GM21528 (cell line): ENCODE results near the gene MICALL2.
"Not testable (repeated sequence)": the region's sequence is repeated elsewhere in the genome, so short reads cannot be mapped to it uniquely, and the experiment has no call there.

Source experiments
- ATAC-seq: cut with Tn5 transposase; IDR thresholded peaks from one replicate; pipeline ENCODE4 v1.9.1; 2021; ENCODE audit warnings: mild to moderate bottlenecking, moderate library complexity; ENCODE audit not compliant: unreplicated experiment, low FRiP score

MICALL2 gene

DNA sequence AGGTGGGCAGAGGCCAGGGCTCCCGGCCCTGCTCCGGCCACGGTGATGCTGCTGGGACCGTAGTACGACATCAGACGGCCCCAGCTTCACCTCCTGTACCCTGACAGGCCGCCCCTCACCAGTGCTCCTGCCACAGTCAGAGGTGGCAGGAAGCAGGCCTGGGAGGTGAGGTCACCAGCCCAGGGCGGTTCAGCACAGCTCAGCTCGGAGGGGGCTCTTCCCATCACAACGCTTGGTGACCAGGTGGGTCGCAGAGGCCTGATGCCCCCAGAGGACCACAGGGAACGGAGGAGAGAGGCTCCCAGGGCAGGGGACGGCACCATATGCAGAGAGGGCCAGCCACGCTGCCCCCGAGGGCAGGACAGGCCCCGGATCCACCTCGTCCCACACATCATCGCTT, 8.8 kb downstream of the MICALL2 start:
- ATAC-seq: no peak

DNA sequence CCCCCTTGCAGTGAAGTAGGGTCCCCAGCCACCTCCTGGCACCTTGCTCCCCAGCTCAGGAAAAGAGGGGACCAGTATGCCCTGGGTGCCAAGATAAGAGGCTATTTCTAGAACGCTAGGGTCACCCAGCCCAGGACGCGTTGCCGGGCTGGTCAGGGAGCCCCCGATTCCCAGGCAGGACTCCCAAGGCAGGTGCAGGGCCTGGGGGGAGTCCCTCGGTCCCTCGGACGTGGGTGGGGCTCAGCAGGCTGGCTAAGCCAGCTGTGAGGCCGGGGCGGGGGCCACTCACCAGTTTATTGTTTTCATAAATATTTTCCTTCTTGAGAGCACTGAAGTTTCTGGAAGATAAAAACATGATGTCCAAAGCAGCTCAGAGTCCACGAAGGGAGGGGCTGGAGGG, 9.3 kb downstream of the MICALL2 start:
- no peak for ATAC-seq

DNA sequence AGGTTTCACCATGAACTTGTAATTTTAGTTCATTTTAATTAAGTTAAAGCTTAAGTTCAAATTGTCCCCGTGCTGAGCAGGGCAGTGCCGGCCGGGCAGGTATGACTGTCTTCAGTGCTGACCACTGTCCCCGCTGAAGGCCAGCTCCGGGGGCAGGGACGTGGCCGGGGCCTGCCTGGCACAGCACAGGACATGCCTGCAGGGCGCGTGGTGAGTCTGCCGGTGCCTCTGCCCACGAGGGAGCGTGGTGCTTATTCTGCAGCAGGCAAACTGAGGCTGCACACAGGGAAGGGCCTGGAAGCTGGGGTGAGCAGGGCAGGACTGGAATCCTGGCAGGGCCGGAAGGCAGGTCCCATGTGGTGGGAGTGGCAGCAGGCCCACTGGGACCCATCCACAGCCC, 9.8 kb downstream of the MICALL2 start:
- no peak for ATAC-seq

DNA sequence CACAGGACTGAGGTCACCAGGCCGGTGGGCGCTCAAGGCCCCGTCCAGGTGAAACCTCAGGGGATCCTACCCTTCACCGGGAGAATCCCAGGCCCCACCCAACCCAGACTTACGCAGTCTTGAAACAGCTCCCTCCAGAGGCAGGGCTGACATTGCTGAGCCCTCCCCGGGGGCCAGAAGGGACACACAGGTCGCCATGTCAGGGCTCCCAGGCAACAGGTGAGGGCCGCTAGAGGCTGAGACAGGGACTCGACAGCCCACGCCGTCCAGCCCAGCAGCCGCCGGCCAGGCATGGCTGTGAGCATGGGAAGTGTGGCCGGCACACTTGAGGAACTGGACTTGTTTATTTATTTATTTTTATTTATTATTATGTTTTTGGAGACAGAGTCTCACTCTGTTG, 10.3 kb downstream of the MICALL2 start:
- ATAC-seq: no peak

DNA sequence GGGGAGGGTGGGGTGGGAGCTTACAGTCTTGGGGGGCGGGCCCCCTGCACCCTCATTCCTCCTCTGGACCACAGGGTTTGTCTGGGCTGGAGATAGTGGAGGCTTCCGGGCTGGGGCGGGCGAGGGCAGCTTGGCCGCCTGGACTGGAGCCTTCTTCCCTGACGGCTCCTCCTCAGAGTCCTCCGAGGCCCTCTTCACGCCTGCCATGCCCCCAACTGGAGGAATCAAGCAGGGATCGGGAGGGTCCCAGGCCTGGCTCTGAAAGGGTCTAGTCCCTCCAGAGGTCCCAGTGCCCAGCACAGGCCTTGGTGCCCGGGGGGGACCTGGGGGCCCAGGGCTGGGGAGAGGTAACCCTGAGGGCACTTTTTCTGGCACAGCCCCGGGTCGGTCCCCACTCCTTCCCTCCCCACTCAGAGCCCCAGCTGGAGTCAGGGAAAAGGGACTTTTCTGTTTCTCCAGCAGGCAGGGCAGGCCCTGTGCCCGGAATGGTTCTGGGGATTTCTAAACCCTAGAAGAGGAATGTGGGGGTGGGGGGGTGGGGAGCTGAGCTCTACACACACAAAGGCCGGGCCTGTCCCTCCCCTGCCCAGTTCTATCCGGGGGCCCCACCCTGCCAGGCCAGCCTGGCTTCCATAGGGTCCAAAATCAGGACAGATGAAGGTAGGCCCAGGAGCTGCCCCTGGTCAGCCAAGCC, 11.6 kb downstream of the MICALL2 start:
- ATAC-seq: no peak

DNA sequence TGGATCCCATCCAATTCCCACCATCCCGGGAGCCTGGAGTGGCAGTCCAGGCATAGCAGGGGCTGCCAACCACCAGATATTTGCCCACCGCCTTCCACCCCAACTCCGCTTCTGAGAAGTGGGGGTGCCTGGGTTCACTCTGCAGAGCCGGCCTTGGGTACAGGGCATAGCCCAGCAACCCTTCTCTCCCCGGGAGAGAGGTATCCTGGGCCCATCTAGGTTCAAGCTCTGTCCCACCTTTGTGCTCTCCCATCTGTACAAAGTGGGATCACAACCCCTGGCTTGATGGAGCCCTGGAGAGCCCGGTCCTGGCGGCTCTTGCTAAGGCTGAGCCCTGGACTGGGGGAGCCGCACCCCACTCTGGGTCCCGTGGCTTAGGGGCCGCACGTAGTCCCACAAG, 12.2 kb downstream of the MICALL2 start:
- no peak for ATAC-seq

DNA sequence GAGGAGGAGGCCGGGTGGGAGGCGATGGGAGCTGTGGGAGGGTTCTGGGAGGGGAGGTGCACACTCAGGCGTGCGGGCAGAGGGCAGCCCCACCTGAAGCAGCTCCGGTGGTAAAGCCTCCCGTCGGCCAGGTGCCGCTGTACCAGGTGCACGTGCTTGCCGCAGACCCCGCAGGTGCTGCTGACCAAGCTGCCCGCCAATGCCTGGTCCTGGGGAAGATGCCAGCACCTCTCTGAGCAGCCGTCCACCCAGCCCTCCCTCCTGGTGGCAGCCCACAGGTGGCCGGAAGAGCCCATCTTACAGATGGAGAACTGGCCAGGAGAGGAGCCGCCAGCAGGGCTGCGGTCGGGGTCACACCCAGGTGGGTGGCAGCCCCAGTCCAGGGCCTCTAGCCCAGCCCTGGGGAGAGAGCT, 12.6 kb downstream of the MICALL2 start:
- ATAC-seq: no peak

DNA sequence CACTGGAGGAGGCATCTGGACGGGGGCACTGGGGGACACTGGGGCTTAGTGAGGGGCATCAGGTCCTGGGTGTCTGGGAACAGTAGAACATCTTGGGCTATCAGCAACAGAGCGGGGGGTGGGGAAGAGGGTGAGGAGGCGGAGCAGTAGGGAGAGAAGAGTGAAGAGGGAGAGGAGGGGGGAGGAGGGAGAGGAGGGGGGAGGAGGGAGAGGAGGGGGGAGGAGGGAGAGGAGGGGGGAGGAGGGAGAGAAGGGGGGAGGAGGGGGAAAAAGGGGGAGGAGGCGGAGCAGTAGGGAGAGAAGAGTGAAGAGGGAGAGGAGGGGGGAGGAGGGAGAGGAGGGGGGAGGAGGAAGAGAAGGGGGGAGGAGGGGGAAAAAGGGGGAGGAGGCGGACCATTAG, 13.2 kb downstream of the MICALL2 start:
- ATAC-seq: not testable (repeated sequence)

DNA sequence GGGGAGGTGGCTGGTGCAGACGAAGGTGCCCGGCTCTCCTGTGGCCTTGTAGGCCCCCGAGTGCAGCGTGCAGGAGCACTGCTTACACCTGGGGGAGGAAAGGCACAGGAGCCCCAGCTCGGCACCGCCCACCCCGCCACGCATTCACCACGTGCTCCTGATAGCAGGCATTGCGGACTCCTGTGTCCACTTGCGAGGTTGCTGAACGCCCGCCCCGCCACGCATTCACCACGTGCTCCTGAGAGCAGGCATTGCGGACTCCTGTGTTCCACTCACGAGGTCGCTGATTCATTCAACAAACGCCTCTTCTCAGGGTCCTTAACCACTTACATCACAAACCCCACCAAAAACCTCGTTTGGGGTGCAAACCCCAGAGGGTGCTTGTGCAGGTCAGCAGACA, 13.9 kb downstream of the MICALL2 start:
- ATAC-seq: no peak

DNA sequence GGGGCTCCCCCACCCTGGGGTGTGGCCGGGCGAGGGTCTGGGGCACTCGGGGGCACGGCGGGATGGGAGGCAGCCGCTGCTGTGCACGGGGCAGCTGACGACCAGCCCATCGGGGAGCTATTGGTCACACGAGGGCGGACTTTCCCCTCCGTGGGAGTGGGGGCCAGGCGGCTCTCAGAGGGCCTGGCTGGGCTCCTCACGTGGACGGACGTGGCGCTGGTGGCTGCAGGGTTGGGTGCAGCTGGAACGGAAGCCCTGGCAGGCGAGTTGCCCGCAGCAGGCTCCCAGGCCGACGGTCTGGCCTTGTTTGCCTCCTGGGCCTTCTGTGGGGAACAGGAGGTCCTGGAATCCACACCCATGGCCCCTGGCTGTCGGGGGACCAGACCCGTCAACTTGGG, 14.3 kb downstream of the MICALL2 start:
- no peak for ATAC-seq

DNA sequence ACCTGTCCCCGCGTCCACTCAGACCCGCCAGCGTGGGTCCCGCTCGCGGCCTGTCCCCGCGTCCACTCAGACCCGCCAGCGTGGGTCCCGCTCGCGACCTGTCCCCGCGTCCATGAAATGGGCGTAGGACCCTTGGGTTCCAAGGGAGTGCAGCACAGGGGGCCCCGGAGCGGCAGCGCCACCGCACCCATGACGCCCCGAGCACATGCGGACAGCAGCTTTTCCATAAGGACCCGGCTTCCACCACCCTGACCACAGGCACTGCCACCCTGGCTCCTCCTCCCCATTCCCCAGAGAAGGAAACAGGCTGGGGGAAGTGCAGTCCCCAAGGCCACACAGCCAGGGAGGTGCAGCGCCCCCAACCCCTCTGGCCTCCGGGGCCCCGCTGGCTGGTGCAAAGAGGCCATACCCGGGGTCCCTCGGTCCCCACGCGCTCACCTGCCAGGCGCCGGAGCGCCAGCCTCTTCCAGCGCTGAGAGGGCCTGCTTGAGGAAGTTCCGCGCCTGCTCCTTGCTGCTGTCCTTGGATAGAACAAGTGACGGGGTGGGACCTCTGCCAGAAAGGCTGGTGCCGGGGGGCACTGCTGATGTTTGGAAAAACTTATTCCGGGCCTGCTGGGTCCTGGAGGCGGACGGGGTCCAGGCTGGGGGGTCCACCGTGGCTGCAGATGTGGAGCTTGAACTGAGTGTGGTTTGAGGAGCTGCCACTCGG, 14.9 kb downstream of the MICALL2 start:
- ATAC-seq: no peak

DNA sequence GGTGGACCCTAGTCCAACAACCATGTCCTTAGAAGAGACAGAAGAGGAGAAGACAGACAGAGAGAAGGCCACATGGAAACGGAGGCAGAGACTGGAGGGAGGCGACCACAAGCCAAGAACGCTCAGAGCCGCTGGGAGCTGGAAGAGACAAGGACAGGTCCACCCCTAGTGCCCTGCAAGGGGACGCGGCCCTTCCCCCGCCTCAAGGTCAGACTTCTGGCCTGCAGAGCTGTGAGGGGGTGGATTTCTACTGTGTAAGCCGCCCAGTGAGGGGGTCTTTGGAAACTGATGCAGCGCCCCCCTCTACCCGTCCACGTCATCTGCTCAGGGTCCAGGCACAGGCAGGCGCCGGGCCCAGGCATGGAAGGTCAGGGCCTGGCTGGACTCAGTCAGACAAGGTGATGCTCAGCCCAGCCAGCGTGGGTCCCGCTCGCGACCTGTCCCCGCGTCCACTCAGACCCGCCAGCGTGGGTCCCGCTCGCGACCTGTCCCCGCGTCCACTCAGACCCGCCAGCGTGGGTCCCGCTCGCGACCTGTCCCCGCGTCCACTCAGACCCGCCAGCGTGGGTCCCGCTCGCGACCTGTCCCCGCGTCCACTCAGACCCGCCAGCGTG, 15.6 kb downstream of the MICALL2 start:
- ATAC-seq: not testable (repeated sequence)

DNA sequence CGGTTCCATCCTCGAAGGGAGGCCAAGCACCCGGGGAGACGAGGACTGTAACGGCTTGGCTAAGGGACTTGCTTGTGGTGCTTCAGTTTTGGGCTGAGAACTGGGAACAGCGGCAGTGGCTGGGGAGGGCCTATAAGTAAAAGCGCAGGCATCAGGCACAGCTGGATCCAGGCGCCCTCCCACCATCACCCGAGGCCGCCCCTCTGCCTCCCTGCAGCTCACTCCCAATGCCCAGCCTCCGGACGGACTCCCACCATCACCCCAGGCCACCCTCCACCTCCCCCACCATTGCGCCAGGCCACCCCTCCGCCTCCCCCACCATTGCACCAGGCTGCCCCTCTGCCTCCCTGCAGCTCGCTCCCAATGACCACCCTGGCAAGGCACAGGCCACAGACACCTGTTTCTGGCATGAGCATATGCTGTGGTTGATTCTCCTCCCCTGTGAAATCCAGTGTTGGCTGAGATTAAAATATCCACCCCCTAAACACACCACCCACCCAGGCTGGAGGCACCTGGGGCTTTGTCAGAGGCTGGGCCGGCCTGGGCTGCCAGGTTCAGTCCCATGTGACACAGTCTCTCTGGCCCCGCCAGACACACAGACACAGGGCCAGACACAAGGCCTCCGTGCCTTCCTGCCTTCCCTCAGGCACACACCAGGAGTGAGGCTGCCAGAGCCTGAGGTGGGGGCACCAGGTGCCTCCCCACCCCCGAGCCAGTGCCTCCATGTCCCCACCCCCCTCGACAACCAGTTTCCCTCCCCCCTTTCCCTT, 16.7 kb downstream of the MICALL2 start:
- ATAC-seq: no peak

DNA sequence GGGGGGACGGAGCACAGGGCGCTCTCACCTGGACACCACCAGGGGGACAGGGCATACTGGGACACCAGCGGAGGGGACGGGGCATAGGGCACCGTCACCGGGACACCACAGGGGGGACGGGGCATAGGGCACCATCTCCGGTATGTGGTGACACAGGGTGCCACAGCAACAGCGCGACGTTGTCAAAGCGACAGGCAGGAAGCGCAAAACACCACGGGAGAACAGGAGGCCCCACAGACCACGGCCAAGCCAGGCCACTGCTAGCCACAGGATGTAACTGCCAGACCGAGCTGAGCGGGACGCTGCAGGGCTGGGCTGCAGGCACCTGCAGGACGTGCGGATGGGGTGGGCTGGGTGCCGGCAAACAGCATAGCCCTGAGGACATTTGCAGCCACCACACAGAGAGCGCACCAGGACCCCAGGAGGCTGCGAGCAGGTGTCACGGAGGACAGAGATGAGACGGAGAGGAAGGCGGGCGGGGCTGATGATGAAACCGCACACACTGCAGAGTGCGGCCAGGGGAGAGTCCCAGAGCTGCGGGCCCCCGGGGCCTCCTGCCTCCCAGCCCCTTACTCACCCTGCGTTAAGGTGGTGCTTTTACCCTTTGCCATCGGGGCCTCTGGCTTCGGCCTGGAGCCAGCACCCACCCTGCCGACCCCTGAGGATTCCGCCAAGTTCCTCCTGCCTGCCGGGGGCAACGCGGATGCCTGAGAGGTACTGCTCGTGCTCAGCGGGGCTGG, 17.5 kb downstream of the MICALL2 start:
- ATAC-seq: no peak

DNA sequence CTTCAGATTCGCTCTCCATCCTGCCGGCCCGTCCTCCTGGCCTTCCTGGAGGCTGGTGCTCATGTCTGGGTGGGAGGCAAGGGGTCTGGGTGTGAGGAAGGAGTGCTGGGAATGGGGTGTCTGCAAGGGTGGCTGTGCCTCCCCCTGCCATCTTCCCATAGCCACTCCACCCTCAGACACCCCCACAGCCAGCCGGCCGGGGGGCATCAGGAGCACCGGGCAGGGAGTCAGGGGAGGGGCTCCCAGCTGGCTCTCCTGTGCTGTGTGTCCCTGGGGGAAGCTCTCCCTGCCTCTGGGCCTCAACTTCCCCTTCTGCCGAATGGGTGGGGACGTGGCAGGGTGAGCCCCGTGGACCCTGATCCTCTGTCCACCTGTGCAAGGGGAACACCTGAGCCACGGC, 18.6 kb downstream of the MICALL2 start:
- no peak for ATAC-seq

DNA sequence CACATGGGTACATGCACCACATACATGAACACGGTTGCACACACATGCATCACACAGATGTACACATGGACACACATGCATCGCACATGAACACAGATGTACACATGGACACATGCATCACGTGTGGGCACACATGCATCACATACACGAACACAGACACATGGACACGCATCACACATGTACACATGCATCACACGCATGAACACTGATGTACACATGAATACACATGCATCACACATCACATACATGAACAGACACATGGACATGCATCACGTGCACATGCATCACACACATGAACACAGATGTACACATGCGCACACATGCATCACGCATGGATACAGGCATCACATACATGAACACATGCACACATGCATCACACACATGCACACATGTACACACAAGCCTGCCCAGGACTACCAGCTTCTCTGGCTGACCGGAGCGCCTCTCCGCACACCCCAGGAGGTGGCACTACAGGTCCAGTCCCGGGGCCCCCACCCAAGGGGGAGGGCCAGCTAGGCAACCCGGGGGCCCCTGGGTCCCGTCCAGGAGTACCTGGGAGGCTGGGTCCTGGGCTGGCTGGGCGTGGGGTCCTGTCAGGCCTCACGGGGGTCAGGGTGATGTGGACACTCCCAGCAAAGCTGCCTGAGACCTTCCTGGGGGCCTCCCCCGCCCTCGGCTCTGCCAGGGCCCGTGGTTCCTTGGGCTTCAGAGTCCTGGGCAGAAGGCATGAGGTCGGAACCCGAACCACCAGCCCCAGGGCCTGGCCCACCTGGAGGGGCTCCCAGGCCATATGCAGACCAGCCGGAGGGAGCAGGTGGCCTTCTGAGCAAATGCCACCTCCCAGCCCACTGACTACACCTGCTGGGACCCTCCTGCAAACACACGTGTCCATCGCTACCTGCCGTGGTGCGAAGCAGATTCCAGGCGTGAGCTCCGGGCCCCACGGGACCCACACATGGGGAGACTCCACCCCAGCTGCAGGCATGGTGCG, 19.6 kb downstream of the MICALL2 start:
- ATAC-seq: no peak

DNA sequence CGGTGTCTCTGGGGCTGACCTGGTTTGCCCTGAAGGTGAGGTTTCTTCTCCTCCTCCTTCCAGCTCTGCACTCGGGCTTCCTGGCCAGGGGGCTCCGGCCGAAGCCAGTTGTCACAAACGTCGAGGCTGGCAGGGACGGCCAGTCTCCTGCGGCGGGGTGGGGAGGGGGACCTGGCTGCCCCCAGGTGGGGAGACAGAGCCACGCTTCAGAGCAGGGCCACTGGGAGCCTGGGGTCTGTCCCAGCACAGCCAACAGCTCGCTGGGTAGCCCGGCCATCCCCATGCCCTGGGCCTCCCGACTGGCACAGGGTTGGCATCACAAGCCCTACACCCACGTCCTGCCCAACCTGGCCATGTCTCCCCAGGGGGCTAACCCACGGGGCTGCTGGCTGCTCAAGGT, 20.4 kb downstream of the MICALL2 start:
- no peak for ATAC-seq

DNA sequence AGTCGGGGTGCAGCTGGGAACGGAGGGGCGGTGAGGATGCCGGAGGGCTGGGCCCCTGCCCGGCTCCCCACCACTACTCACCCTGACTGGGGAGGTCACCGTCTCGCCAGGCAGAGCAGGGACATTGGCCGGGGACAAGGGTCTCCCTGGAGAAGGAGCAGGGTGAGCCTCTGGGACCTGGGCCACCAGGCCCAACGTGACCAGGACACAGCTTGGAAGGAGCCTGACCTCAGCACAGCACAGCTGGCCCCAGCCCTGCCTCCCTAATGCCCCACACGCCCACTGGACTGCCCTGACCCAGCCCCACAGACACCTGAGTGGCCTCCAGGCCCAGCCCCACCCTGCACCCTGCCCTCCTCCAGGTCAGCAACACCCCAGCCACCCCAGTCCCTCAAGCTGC, 21.1 kb downstream of the MICALL2 start:
- no peak for ATAC-seq

DNA sequence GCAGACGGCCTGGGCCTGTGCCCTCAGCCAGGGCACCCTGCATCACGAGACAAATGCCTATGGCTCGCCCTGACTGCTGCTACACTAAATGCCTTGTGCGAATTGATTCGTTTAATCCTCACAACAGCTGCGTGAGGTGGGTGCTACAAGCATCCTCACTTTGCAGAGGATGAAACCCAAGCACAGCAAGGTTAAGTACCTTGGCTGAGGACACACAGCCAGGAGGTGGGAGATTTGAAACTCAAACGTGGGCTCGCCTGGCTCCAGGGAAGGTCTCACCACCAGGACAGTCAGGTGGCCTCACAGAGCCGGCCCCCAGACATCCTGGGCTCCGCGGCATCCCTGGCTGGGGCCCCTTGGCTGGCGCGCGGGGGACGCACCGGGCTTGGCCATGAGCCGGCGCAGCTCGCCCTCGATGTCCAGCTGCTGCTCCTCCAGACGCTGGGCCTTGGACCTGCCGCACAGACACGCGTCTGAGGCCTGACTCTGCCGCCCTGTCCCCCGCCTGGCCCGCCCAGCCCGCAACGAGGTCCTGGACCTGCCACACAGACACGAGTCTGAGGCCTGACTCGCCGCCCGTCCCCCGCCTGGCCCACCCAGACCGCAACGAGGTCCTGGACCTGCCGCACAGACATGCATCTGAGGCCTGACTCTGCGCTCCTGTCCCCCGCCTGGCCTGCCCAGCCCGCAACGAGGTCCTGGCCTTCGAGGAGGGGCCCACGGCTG, 22.0 kb downstream of the MICALL2 start:
- no peak for ATAC-seq
